Measurements from ENCODE around the gene MED12L.
A peak's percentile ranks its signal among the peaks of the same experiment; 100 is the strongest.

Gene MED12L

GRCh38 chr3:151347432-151347831 lies 262.0 kb downstream of the MED12L start:
- peak; percentile 80 to 96 for DNase-seq (ENCODE audit: low read depth in 1 of 2, low spot score in 1 of 2)
- no peak for TF ChIP-seq REST (IDR thresholded peaks at IDR 0.05; ENCODE audit: insufficient replicate concordance, low read depth)
- TF ChIP-seq CTCF (IDR thresholded peaks at IDR 0.05; ENCODE audit: insufficient read depth, low read length) = no peak
- peak; percentile 100 for TF ChIP-seq SPI1 (IDR thresholded peaks at IDR 0.05; ENCODE audit: borderline replicate concordance, low read depth)
- no peak for TF ChIP-seq GABPA (IDR thresholded peaks at IDR 0.05; ENCODE audit: low read depth)
- peak; percentile 87 for TF ChIP-seq POLR2AphosphoS5 (IDR thresholded peaks at IDR 0.05; ENCODE audit: low read depth)
- no peak overlapping the region for H3K4me3 ChIP-seq (replicated peaks; ENCODE audit: insufficient read depth, low read length)
- H3K27ac ChIP-seq (replicated peaks) = peak overlapping the region; percentile 84
- H3K27me3 ChIP-seq (ENCODE audit: insufficient read depth, poor library complexity, severe bottlenecking) = no peaks in the 10 kb centered on the region

DNA sequence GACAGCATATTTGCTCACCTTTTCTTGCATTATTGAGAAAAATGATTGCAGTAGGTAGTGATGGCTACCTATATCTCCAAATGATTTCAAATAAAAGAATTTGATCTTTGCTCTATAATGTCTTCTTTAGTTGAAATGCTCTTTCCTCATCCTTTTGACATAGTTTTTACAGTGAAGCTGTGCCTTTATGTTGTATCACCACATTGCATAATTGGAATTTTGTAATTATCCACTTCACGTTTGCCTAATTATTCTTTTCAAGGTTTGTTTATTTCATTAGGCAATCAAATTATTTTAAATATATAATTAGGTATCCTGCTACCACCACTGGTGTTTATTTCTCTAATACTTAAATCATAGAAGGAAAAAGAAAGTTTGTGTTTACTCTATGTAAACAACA lies 265.2 kb downstream of the MED12L start:
- DNase-seq (ENCODE audit: low read depth in 1 of 2, low spot score in 1 of 2) = peak in 1 of 2 experiments; percentile 66
- TF ChIP-seq CTCF (IDR thresholded peaks at IDR 0.05; ENCODE audit: insufficient read depth, low read length) = no peak
- no peak for TF ChIP-seq GABPA (IDR thresholded peaks at IDR 0.05; ENCODE audit: low read depth)
- TF ChIP-seq POLR2AphosphoS5 (IDR thresholded peaks at IDR 0.05; ENCODE audit: low read depth) = no peak
- TF ChIP-seq REST (IDR thresholded peaks at IDR 0.05; ENCODE audit: insufficient replicate concordance, low read depth) = no peak
- TF ChIP-seq SPI1 (IDR thresholded peaks at IDR 0.05; ENCODE audit: borderline replicate concordance, low read depth) = no peak
- H3K4me3 ChIP-seq (replicated peaks; ENCODE audit: insufficient read depth, low read length) = no peak overlapping the region
- H3K27me3 ChIP-seq (ENCODE audit: insufficient read depth, poor library complexity, severe bottlenecking) = no peaks in the 10 kb centered on the region
- peak overlapping the region; percentile 77 for H3K27ac ChIP-seq (replicated peaks)

GRCh38 chr3:151351219-151351618 lies 265.8 kb downstream of the MED12L start:
- DNase-seq (ENCODE audit: low read depth in 1 of 2, low spot score in 1 of 2) = no peak
- TF ChIP-seq SPI1 (IDR thresholded peaks at IDR 0.05; ENCODE audit: borderline replicate concordance, low read depth) (no peak), REST (IDR thresholded peaks at IDR 0.05; ENCODE audit: insufficient replicate concordance, low read depth) (no peak), GABPA (IDR thresholded peaks at IDR 0.05; ENCODE audit: low read depth) (no peak), POLR2AphosphoS5 (IDR thresholded peaks at IDR 0.05; ENCODE audit: low read depth) (no peak), CTCF (IDR thresholded peaks at IDR 0.05; ENCODE audit: insufficient read depth, low read length) (no peak)

More at GRCh38 chr3:151351219-151351618, 265.8 kb downstream of the MED12L start:
- Histone ChIP-seq H3K4me3 (replicated peaks; ENCODE audit: insufficient read depth, low read length) (no peak overlapping the region), H3K27ac (replicated peaks) (peak overlapping the region; percentile 77), H3K27me3 (ENCODE audit: insufficient read depth, poor library complexity, severe bottlenecking) (no peaks in the 10 kb centered on the region)
